GM03348 (cell line): Measurements from ENCODE around the gene CKAP2L.

Source experiments
- DNase-seq: peaks from one replicate; pipeline ENCODE4 v3.0.0; 2012; ENCODE audit warnings: low spot score

Gene CKAP2L

DNA sequence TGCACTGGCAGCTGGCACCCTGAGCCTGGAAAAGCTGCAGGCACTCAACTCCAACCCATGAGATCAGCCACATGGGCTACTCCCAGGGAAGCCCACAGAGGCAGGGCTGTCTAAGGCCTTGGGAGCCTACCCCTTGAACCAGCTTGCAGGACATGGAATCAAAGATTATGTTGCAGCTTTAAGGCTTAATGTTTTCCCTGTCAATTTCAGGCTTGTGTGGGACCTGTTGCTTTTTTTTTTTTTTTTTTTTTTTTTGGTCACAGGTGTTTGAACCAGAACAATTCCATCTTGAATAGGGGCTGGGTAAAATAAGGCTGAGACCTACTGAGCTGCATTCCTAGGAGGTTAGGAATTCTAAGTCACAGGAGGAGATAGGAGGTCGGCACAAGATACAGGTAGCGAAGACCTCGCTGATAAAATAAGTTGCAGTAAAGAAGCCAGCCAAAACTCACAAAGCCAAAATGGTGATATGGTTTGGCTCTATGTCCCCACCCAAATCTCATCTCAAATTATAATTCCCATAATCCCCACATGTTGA is 27.4 kb upstream of the CKAP2L start:
- DNase-seq, result no peak

DNA sequence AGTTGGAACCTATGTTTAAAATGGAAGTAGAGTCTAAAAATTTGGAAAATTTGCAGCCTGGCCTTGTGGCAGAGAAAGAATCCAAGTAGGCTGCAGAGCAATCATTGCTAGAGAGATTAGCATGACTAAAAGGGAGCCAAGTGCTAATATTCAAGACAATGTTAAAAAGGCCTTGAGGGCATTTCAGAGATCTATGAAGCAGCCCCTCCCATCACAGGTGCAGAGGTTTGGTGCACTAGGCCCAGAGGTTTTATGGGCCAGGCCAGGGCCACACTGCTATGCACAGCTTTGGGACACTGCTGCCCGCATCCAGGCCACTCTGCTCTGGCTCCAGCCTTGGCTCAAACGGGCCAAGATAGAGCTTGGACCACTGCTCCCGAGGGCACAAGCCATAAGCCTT is 26.6 kb upstream of the CKAP2L start:
- DNase-seq, result no peak

DNA sequence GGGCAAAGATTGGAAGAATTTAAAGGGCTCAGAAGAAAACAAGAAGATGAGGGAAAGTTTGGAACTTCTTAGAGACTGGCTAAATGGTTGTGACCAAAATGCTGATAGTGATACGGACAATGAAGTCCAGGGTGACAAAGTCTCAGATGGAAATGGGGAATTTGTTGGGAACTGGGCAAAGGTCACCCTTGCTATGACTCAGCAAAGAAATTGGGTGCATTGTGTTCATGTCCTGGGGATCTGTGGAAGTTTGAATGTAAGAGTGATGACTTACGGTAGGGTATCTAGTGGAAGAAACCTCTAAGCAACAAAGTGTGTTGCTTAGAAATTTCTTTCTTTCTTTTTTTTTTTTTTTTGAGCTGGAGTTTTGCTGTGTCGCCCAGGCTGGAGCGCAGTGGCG is 25.9 kb upstream of the CKAP2L start:
- no peak for DNase-seq

DNA sequence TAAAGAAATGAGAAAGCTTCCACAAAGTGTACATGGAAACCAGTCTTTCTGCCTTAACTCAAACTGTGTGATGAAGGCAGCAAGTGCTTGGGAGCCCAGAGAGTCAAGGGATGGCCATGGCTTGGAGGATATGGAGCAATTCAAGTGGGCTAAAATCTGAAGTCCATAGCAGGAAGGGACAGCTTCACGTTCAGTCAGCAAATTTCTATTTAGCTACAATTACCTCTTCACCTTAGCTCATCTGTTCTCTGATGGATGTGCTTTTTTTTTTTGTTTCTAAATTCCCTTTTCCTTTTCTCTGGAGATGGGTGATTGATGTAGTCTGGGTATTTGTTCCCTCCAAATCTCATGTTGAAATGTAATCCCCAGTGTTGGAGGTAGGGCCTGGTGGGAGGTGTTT is 24.8 kb upstream of the CKAP2L start:
- no peak for DNase-seq

DNA sequence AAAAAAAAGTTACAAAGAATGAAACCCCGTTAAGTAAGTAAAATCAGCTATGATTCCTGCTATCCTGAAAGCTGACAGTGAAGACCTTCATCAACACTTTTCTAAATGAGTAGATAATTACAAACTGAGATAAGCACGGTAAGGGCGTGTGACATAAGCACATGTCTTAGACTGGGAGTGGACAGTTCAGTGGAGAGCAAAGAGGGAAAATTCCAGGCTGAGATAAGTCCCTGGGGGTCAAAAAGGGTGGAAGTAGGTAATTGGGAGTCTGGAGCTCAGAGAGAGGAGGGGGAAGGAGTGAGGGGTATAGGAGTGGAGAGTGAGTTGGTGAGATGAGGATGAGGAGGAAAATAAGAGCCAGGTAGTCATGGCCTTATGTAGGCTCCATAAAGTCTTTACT is 24.2 kb upstream of the CKAP2L start:
- DNase-seq, result no peak

DNA sequence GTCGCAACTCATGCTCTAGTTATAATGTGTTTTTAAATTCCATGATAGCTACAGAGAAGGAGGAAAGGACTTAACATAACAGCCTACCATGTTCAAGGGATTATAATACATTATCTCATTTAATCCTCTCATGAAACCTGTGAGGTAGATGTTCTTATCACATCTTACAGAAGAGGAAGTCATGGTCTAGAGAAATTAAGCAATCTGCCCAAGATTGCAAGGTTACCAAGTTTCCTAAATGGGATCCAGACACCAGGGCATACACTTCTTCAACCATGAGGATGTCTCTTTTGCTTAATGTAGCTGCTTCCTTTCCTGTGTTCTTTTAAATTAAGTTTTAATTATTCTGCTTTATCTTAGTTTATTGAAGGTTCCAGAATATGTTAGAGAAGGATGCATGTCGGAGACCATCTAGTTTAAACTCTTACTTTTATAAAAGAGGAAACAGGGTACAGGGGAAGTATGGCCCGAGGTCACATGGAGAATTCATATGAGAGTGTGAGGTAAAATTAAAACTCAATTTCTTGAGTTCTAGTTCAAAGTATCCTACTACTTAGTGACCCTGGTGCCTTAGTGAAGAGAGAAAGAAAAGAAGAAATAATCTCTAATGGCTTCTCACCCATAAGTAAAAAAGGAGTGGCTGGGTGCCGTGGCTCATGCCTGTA is 23.5 kb upstream of the CKAP2L start:
- DNase-seq, result no peak

DNA sequence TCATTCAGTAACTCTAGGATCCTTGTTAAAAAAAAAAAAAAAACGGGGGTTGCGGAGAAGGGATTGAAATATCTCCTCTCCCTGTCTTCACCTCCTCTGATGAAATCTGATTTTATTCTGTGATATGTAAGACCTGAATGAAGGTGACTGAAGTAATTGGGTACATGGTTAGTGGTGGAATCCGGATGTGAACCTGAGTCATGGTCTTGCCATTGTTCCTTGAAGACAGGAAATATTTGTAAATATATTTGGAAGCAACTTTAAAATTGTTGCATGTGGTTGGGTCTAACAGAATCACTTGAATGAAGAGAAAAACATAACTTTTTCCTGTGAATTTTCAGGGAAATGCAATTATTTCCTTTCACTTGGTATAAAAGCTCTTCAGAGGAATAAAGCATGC is 22.9 kb upstream of the CKAP2L start:
- no peak for DNase-seq

DNA sequence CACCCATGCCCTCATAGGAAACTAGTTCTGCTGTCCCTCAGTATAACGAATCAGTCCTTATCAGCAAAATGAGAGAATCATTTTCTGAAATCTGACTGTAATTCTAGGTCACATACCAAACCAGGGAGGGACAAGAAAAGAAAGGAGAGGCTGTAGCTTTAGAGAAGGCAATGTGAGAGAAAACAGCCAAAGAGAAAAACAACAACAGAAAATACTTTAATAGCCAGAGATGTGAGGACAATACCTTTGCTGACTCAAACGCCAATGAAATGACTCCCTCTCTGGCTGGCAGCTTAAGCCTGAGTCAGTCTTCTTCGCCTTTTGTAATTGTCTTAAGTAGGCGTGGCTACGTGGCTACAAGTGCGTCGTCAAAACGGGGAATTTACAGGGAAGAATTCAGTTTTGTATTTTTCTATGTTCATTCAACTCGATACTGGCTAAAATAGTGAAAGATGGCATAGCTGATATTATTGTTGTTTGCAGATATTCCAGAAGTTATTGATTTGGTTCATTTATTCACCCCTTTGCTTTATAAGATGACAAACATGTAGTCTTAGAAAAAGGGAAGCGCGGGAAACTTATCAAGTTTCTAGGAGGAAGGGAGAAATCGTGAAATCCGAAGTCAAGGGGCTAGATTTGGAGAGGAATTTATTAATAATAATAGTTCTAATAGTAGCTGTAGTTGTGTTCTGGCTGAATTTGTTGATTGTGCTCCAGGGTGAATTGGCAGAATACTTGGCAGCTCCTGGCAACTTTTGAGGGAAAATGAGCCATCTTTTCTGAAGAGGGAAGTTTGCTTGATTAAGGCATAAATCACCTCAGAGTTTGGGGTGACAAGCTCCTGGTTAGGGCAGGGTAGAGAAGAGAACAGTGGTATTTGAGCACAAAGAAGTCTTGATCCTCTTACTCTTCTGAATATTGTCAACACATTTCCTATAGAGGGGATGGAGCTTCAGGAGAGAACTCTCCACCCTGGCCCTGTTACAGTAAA is 20.1 kb upstream of the CKAP2L start, which contains the start of gene IL1A:
Gene IL1A, minus strand, starts transcription at position 295 of the 991 bp plus-strand sequence. CDS start 723 bp downstream, outside the sequence.
- DNase-seq, result peak; percentile 67

DNA sequence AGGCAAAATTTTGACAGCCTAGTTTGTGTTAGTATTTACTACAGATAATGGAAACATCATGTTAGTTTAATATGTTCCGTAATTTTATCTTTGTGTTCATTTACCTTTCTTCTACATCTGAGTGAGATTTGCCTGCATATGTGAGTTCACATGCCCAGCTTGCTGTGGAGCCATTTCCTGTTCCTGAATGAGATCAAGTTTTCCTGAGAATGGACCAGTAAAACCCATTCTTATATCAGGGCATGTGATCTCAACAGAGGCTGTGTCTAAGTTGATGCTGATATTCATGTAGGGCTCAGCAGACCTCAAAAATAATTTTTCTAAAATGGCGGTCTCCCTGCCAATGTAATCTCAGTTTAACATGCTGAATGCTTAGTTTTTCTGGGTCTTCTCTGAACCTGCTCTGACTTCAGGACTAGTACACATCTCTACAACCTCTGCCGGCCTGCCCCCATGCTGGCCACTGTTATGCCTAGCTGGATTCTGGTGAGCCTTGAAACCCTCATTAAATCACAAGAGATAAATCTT is 18.8 kb upstream of the CKAP2L start:
- no peak for DNase-seq

DNA sequence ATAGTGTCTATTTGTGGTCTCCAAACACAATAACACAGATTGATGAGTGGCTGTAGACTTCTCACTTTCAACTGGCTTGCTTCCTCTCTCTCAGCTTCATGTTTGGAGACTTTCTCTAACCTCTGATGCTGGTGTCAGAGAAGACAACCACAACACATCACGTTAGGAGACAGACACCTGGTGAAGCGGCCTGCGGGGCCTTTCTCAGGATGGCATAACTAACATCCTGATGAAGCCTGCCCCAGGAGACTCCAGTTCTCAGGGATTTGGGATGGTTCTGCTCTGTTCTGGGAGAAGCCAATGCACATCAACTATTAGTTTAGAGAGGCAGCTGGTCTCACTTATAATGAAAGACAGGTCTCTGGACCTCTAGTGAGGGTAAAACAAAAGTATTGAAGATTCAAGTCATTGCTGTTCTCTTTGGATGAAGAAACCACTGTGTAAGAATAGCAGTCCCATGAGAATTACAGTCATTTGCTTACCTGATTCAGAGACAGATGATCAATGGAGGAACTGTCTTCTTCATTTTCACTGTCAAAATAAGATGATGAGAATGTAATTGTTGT is 17.9 kb upstream of the CKAP2L start:
- no peak for DNase-seq

DNA sequence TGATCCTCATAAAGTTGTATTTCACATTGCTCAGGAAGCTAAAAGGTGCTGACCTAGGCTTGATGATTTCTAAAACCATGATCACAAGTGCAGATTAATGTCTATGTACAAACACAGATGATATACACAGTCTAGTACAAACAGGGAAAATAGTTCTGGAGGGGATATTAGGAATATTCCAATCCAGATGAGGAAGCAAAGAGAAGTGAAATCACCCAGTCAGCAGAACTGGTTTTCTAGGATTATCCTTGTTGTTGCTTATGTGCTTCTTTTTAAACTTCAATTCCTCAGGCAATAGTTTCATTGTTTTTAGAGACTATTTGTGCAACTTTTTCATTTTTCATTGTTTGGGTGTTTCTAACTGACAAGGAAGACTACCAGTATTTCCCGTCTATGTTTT is 15.2 kb upstream of the CKAP2L start:
- DNase-seq, result no peak

DNA sequence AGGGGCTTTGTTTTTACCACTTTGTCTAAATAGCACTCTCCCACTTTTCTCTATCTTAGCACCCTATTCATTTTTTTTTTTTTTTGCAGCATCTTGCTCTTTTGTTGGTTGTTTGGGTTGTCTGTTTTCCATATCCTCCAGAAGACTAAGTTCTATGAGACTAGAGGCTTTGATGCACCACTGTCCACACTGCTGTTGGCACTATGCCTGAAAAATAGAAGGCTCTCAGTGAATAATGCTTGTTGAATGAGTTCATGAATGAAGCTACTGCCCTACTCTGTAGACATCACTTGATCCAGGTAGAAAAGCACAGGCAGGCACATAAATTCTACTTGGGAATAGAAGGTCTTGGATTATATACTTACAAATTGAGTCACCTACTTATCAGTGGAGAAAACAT is 12.6 kb upstream of the CKAP2L start:
- no peak for DNase-seq

DNA sequence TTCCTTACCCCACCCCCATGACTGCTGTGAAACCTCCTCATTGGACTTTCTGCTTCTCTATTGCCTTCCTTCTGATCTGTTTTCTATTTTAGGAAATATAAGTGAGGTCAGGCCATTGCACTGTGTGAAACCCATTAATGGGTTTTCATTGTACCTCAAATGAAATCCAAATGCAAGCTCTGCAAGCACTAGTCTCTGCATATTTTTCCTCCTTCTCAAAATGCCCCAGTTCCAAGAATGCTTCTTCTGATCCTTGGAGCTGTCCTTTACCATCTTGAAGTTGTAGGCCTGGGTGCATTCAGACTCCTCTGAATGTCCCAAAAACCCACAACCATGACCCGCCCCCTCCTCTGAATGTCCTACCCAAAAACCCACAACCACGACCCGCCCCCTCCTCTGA is 11.7 kb upstream of the CKAP2L start:
- no peak for DNase-seq

DNA sequence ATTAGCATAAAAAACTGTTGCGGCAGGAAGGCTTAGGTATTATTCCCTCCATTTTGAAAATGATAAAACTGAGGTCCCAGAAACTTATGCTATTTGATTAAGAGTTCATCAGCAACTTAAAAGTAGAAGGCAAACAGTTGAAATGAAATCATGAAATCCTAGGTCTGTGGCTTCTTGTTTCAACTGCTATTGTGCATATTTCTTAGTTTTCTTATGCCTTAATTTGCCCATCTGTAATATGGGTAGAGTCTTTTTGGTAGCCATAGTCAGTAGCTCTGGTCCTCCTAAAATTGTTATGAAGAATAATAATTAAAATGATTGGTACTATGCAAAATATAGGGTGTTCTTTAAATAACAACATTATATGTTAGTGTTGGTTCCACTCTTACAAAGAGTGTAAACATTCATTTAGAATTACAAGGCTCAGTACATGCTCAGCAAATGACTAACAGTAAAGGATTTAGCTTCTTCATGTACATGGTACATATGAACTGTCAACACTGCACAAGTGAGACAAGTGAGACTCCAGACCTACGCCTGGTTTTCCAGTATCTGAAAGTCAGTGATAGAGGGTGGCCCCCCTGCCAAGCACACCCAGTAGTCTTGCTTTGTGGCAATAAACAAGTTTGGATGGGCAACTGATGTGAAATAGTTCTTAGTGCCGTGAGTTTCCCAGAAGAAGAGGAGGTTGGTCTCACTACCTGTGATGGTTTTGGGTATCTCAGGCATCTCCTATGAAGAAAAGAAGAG is 10.3 kb upstream of the CKAP2L start:
- no peak for DNase-seq

DNA sequence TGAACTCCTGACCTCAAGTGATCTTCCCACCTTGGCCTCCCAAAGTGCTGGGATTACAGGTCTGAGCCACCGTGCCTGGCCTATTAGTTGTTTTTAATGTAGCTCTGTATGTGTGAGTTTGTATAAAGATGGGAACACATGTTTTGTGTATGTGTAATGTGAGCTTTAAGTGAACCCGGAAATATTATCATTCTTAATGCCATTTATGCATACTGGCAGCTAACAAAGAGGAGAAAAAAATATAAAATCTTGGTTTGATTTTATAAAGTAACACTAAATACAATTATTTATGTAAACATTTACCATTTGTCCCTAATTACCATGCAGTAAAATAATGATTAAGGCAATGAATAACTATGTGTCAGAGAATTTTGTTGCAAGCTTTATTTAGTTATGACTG is 9.1 kb upstream of the CKAP2L start:
- no peak for DNase-seq

DNA sequence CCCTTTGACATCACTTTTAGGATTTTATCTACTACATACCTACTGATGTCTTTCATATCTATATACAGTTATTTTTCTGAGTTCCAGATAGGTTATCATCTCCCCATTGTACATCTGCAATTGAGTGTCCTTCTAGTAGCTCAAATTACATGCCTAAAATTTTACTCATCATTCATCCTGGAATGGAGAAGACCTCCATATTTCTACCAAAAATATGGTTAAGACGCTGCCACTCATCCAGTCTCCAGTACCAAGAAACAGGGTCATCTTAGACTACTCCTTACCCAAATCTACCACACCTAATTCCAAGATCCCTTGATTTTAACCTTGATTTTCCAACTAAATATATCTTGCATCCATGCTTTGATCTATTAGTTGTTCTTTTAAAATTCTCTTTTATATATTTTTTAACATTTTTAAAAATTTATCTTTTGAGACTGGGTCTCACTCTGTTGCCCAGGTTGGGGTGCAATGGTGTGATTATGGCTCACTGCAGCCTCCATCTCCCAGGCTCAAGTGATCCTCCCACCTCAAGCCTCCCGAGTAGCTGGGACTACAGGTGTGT is 8.6 kb upstream of the CKAP2L start:
- DNase-seq, result no peak

DNA sequence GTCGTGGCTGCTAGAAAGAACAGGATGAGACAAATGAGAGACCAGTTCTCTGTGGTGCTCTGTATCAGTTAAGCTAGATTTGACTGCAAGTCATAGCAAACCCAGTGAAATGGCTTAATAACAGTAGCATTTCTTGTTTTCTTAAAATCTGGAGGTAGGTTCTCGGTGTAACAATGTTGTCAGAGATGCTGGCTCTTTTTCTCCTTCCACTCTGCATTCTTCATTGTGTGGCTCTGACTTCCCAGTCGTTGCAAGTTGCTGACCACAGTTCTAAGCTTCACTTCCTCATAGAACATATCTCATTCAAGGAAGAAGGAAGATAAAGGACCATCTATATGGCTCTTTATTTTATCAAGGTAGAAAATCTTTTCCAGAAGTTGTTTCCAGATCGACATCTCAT is 7.9 kb upstream of the CKAP2L start:
- no peak for DNase-seq

DNA sequence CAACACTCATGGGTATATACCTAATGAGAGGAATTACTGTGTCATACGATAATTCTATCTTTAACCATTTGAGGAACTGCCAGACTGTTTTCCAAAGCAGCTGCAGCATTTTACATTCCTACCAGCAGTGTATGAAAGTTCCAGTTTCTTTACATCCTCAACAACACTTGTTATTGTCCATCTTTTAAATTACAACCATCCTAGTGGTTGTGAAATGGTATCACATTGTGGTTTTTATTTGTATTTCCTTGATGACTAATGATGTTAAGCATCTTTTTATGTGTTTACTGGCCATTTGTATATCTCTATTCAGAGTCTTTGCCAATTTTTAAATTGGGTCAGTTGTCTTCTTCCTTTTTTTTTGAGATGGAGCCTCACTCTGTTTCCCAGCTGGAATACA is 4.0 kb upstream of the CKAP2L start:
- no peak for DNase-seq

DNA sequence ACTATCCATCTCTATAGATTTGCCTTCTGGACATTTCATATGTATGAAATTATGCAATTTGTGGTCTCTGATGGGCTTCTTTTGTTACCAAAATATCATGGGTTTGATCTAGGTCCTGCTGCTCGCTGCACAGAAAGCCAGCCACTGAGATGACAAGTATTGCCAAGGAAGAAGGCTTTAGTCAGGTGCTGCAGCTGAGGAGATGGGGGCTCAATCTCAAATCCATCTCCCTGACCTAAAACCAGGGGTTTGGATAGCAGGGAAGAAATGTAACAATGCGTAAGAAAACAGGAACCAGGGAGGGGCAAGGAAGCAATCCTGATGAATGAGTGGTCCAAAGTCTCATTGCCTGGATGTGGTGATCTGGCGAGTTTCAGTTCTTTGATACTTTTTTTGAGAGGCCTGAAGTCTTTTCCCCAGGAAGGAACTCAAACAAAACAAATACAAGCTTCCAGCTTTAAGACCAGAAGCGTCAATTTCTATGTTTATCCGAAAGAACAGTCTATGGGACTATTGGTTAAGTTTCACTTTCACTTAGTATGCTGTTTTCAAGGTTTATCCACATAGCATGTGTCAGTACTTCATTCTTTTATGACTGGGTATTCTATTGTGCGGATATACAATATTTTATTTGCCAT is 3.4 kb upstream of the CKAP2L start:
- DNase-seq, result no peak

DNA sequence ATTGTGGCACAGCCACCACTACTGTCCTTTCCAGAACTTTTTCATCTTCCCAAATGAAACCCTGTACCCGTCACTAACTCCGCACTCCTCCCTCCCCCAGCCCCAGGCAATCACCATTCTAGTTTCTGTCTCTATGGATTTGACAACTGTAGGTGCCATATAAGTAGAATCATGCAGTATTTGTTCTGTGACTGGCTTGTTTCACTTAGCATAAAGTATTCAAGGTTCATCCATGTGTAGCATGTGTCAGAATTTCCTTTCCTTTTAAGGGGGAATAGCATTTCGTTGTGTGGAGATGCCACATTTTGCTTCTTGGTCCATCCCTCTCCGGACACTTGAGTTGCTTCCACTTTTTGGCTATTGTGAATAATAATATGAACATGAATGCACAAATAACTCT is 842 bp upstream of the CKAP2L start:
- no peak for DNase-seq

DNA sequence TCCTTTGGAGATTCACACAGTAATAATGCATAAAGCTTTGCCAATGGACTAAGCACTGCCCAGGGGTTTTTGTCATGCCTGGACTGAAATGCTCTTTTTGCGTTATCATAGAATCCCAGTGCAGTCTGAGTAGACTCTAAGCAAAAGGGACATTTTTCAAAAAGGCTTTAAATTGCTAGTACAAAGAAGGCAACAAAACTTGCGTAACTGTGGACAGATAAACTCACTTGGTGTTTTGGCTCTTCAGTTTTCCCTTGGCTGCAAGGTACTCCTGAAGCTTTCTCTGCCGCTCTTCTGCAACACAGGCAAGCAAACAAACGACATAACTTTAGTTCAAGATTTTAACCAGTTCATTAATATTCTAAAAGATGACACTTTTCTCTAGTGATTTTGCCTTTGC is 2.1 kb downstream of the CKAP2L start:
- no peak for DNase-seq
